Tibial nerve (tissue), 3 donors: ENCODE measurements around the gene TENM4.

Experiments used
- EP300 ChIP-seq, 2 donors: sonication (generic); formaldehyde crosslinking; IDR thresholded peaks; one replicate each; pipeline ENCODE4 v1.6.1; 2017; ENCODE audit warnings: antibody characterized with exemption in 2 of 2, mild to moderate bottlenecking in 1 of 2
- POLR2A ChIP-seq, 2 donors: fragments of 450-650 bp; IDR thresholded peaks; one replicate each; pipeline ENCODE4 v1.6.1; 2017; ENCODE audit warnings: antibody characterized with exemption in 2 of 2, mild to moderate bottlenecking in 2 of 2, moderate library complexity in 2 of 2

GRCh38 chr11:78806214-78807004 lies 634.4 kb downstream of the TENM4 start:
- TF ChIP-seq EP300 (IDR thresholded peaks at IDR 0.05) = no peak
- no peak for TF ChIP-seq POLR2A (IDR thresholded peaks at IDR 0.05)
